HL-60 (cell line): ENCODE results near the gene DSCAML1.

Experiments used
- CTCF ChIP-seq: IDR thresholded peaks from one replicate; pipeline ENCODE4 v1.5.1; 2011; ENCODE audit warnings: low read length, control low read depth, inconsistent platforms; ENCODE audit not compliant: insufficient read depth
- GABPA ChIP-seq: IDR thresholded peaks from 2 replicates; pipeline ENCODE4 v1.6.1; 2012; ENCODE audit warnings: low read depth
- POLR2AphosphoS5 ChIP-seq: IDR thresholded peaks from 2 replicates; pipeline ENCODE4 v1.6.1; 2012; ENCODE audit warnings: low read depth

- no peak for TF ChIP-seq CTCF
- TF ChIP-seq POLR2AphosphoS5 = no peak
- TF ChIP-seq GABPA = no peak
Measured at GRCh38 chr11:117589063-117589462, 208.0 kb downstream of the DSCAML1 start.
